HCT116 (cell line): ENCODE data around the gene NCOA5. TPM values are rescaled to one million over a fixed set of nuclear protein-coding genes. Genes with fewer than 3 reads are reported as not detected.

ENCODE experiments used
- ATAC-seq: fragments of 200-7000 bp; cut with Tn5 transposase; 2 replicates; pipeline ENCODE4 v1.9.1; 2020; ENCODE audit warnings: mild to moderate bottlenecking, moderate library complexity
- BruUV-seq: library from RNA; stranded (reverse); fragments of 400-500 nt; replicated peaks from 2 replicates; lab custom pipeline; 2021; lab: Mats Ljungman, UMichigan
- CTCF ChIA-PET: fragments of 300-600 bp; sonication (Branson Sonifier 250); formaldehyde crosslinking; loops from one replicate; lab custom pipeline; 2021; ENCODE audit warnings: antibody characterized with exemption; lab: Charles Lee
- POLR2A ChIA-PET: fragments of 300-600, 350-600 bp; sonication (Branson Sonifier 250); formaldehyde crosslinking; loops from one replicate; lab custom pipeline; 2021; ENCODE audit warnings: antibody characterized with exemption; lab: Charles Lee
- RAD21 ChIA-PET, 2 experiments: fragments of 300-600 bp; sonication (Branson Sonifier 250); formaldehyde crosslinking; loops; one replicate each; lab custom pipeline; 2023; ENCODE audit warnings: low total read pairs in 2 of 2; ENCODE audit not compliant: uncharacterized antibody in 2 of 2, unreplicated experiment in 2 of 2, low non-redundant PET in 1 of 2; lab: Charles Lee
- DNase-seq: peaks from one replicate; pipeline ENCODE4 v3.0.0-alpha.2; 2010; ENCODE audit warnings: low read depth, low spot score
- H2AFZ ChIP-seq: fragments of 200-600 bp; shearing (Covaris generic), sonication (generic); 2 replicates; pipeline ENCODE4 v1.6.1; 2017; ENCODE audit warnings: low read depth, mixed run types, mixed read lengths, antibody characterized with exemption, low read length; ENCODE audit not compliant: poor library complexity, severe bottlenecking
- H3K27ac ChIP-seq: 2 replicates; pipeline ENCODE4 v1.5.1; 2012; ENCODE audit warnings: low read depth, low read length
- H3K27me3 ChIP-seq: fragments of 200-600 bp; sonication (generic); 2 replicates; pipeline ENCODE4 v1.6.1; 2016; ENCODE audit warnings: mixed run types, low read length, mixed read lengths; ENCODE audit not compliant: insufficient read depth
- H3K36me3 ChIP-seq, 2 experiments: fragments of 200-500 bp in 1 of 2; fragments of 200-600 bp in 1 of 2; sonication (Bioruptor generic) in 1 of 2; sonication (generic) in 1 of 2; 2 replicates each; pipeline versions ENCODE4 v1.5.1 to v1.6.1; 2014 to 2016; ENCODE audit warnings: low read length in 2 of 2, inconsistent platforms in 1 of 2, mixed read lengths in 1 of 2, mixed run types in 1 of 2; ENCODE audit not compliant: insufficient read depth in 2 of 2, control insufficient read depth in 1 of 2
- H3K4me1 ChIP-seq, 2 experiments: fragments of 200-600 bp in 1 of 2; sonication (generic) in 1 of 2; 2 replicates each; pipeline versions ENCODE4 v1.5.1 to v1.6.1; 2012 to 2017; ENCODE audit warnings: low read length in 2 of 2, inconsistent platforms in 1 of 2, mild to moderate bottlenecking in 1 of 2, mixed read lengths in 1 of 2, mixed run types in 1 of 2, moderate library complexity in 1 of 2; ENCODE audit not compliant: insufficient read depth in 2 of 2, control insufficient read depth in 1 of 2
- H3K4me2 ChIP-seq: fragments of 200-600 bp; sonication (generic); 2 replicates; pipeline ENCODE4 v1.6.1; 2017; ENCODE audit warnings: mixed run types, low read length, mixed read lengths
- H3K4me3 ChIP-seq, 2 experiments: fragments of 200-600 bp in 1 of 2; sonication (generic) in 1 of 2; replicated peaks in 1 of 2; 2 replicates each; pipeline ENCODE4 v1.5.1; 2011 to 2016; ENCODE audit warnings: low read length in 2 of 2, control low read depth in 1 of 2, low read depth in 1 of 2, mild to moderate bottlenecking in 1 of 2, mixed read lengths in 1 of 2, mixed run types in 1 of 2
- H3K79me2 ChIP-seq: fragments of 200-600 bp; sonication (generic); 2 replicates; pipeline ENCODE4 v1.6.1; 2017; ENCODE audit warnings: mild to moderate bottlenecking, mixed run types, low read length, moderate library complexity, mixed read lengths; ENCODE audit not compliant: insufficient read depth
- H3K9ac ChIP-seq: fragments of 200-600 bp; sonication (generic); 2 replicates; pipeline ENCODE4 v1.6.1; 2016; ENCODE audit warnings: low read length, mixed read lengths
- H3K9me2 ChIP-seq: fragments of 200-600 bp; sonication (generic), shearing (Covaris generic); 2 replicates; pipeline ENCODE4 v1.6.1; 2017; ENCODE audit warnings: mixed run types, mild to moderate bottlenecking, moderate library complexity; ENCODE audit not compliant: insufficient read depth
- H3K9me3 ChIP-seq, 2 experiments: fragments of 200-500 bp in 1 of 2; fragments of 200-600 bp in 1 of 2; sonication (Bioruptor generic) in 1 of 2; sonication (generic) in 1 of 2; 2 replicates each; pipeline ENCODE4 v1.6.1; 2014 to 2017; ENCODE audit warnings: low read length in 2 of 2, mixed read lengths in 2 of 2, inconsistent platforms in 1 of 2, low read depth in 1 of 2, mild to moderate bottlenecking in 1 of 2, mixed run types in 1 of 2, moderate library complexity in 1 of 2; ENCODE audit not compliant: control insufficient read depth in 1 of 2, insufficient read depth in 1 of 2
- H4K20me1 ChIP-seq: fragments of 200-600 bp; sonication (generic), shearing (Covaris generic); 2 replicates; pipeline ENCODE4 v1.6.1; 2017; ENCODE audit warnings: mixed run types, mild to moderate bottlenecking, moderate library complexity; ENCODE audit not compliant: insufficient read depth
- ATF3 ChIP-seq: IDR thresholded peaks from 2 replicates; pipeline ENCODE4 v1.6.1; 2012
- CBX3 ChIP-seq: IDR thresholded peaks from 2 replicates; pipeline ENCODE4 v1.6.1; 2012; ENCODE audit warnings: low read depth
- CTCF ChIP-seq, 3 experiments: fragments of 200-600 bp in 1 of 3; sonication (generic) in 1 of 3; IDR thresholded peaks in 2 of 3; conservative IDR thresholded peaks in 1 of 3; 2 replicates each; pipeline ENCODE4 v1.5.1; 2012 to 2017; ENCODE audit warnings: low read depth in 2 of 3, low read length in 2 of 3, antibody characterized with exemption in 1 of 3, borderline replicate concordance in 1 of 3, control low read depth in 1 of 3, mild to moderate bottlenecking in 1 of 3, mixed read lengths in 1 of 3, mixed run types in 1 of 3, moderate library complexity in 1 of 3; ENCODE audit not compliant: insufficient read depth in 1 of 3
- ELF1 ChIP-seq: IDR thresholded peaks from 2 replicates; pipeline ENCODE4 v1.6.1; 2012; ENCODE audit warnings: low read depth, borderline replicate concordance
- EZH2phosphoT487 ChIP-seq: fragments of 200-600 bp; IDR thresholded peaks from 2 replicates; pipeline ENCODE4 v1.6.1; 2018; ENCODE audit warnings: antibody characterized with exemption, borderline replicate concordance
- FOSL1 ChIP-seq: IDR thresholded peaks from 2 replicates; pipeline ENCODE4 v1.6.1; 2012; ENCODE audit warnings: low read depth
- JUND ChIP-seq: IDR thresholded peaks from 2 replicates; pipeline ENCODE4 v1.6.1; 2012
- POLR2A ChIP-seq: IDR thresholded peaks from 2 replicates; pipeline ENCODE4 v1.7.0; 2011; ENCODE audit warnings: borderline replicate concordance; ENCODE audit not compliant: insufficient read depth, insufficient read length; ENCODE audit errors: extremely low read depth
- POLR2AphosphoS5 ChIP-seq: IDR thresholded peaks from 2 replicates; pipeline ENCODE4 v1.6.1; 2011; ENCODE audit warnings: mild to moderate bottlenecking, low read depth, low read length, moderate library complexity
- TCF7L2 ChIP-seq: IDR thresholded peaks from 2 replicates; pipeline ENCODE4 v1.7.0; 2011; ENCODE audit warnings: borderline replicate concordance, inconsistent platforms; ENCODE audit not compliant: insufficient read depth, insufficient read length; ENCODE audit errors: extremely low read depth
- YY1 ChIP-seq: IDR thresholded peaks from 2 replicates; pipeline ENCODE4 v1.6.1; 2011; ENCODE audit warnings: low read length, low read depth, moderate library complexity, mild to moderate bottlenecking; ENCODE audit not compliant: insufficient replicate concordance; ENCODE audit errors: extremely low read depth
- intact Hi-C: fragments of 100-400 bp; cut with micrococcal nuclease; formaldehyde crosslinking; loops from 2 replicates; pipeline ENCODE4 v1.10.0; 2022
- total RNA-seq: library from RNA; stranded (reverse); gene quantifications from one replicate; pipeline ENCODE4 v1.2.1, GENCODE V29; 2021; ENCODE audit not compliant: unreplicated experiment

Gene NCOA5
- total RNA-seq, 1 experiment from 2014 or later = 31.6 TPM

GRCh38 chr20:46044896-46045295 is 44.9 kb downstream of the NCOA5 start:
- H3K27me3 ChIP-seq = peaks cover 73% of the 10 kb centered on the region
- H4K20me1 ChIP-seq = no peaks in the 10 kb centered on the region
- no peak overlapping the region for H3K9ac ChIP-seq
- ATAC-seq (no peak), DNase-seq (no peak)
- H3K79me2 ChIP-seq = no peaks in the 10 kb centered on the region
- ChIA-PET POLR2A (no interaction called here), CTCF (no interaction called here), RAD21 (no interaction called here)
- H3K27ac ChIP-seq = no peak overlapping the region
- no peaks in the 10 kb centered on the region for H3K9me3 ChIP-seq
- no peak overlapping the region for H3K4me2 ChIP-seq
- H3K4me1 ChIP-seq = no peaks in the 10 kb centered on the region
- no peaks in the 10 kb centered on the region for H3K36me3 ChIP-seq
- no peak for TF ChIP-seq ELF1
- no peak for TF ChIP-seq CTCF (IDR thresholded peaks at IDR 0.05 in 2 of 3, conservative IDR thresholded peaks at IDR 0.05 in 1 of 3; ENCODE audit: borderline replicate concordance in 1 of 3, insufficient read depth in 1 of 3, low read depth in 2 of 3, low read length in 2 of 3)
- no peak for TF ChIP-seq TCF7L2
- no peak for TF ChIP-seq JUND
- H3K4me3 ChIP-seq = no peak overlapping the region
- no peaks in the 10 kb centered on the region for H3K9me2 ChIP-seq
- no peak overlapping the region for H2AFZ ChIP-seq
- intact Hi-C loops = no loop called here
- no TSS peak for BruUV-seq

- no TSS peak for BruUV-seq
- Histone ChIP-seq H3K4me1 (no peaks in the 10 kb centered on the region), H3K79me2 (no peaks in the 10 kb centered on the region), H3K9me2 (no peaks in the 10 kb centered on the region), H4K20me1 (no peaks in the 10 kb centered on the region), H3K4me3 (no peak overlapping the region), H3K9me3 (no peaks in the 10 kb centered on the region), H3K27ac (no peak overlapping the region), H3K9ac (no peak overlapping the region), H3K27me3 (peaks cover 69% of the 10 kb centered on the region), H3K36me3 (no peaks in the 10 kb centered on the region), H2AFZ (no peak overlapping the region), H3K4me2 (no peak overlapping the region)
- no peak for ATAC-seq
- POLR2A ChIA-PET = no interaction called here
- CTCF ChIA-PET = no interaction called here
- RAD21 ChIA-PET = no interaction called here
- no peak for DNase-seq
- intact Hi-C loops = no loop called here
- TF ChIP-seq POLR2AphosphoS5 (no peak), ATF3 (no peak), POLR2A (no peak), FOSL1 (no peak), YY1 (no peak), CBX3 (no peak), EZH2phosphoT487 (no peak), ELF1 (no peak)
Measured at GRCh38 chr20:46043556-46043955, 46.2 kb downstream of the NCOA5 start.
